ENCODE measurements around the gene RAB27B.
"Not testable (repeated sequence)": the region's sequence is repeated elsewhere in the genome, so short reads cannot be mapped to it uniquely, and the experiment has no call there.

RAB27B gene

GRCh38 chr18:54830866-54831265, 2.6 kb downstream of the RAB27B start:
- no peaks in the 10 kb centered on the region for H3K27me3 ChIP-seq (replicated peaks; ENCODE audit: control insufficient read depth, insufficient read depth, low read length, poor library complexity, severe bottlenecking)
- H3K4me1 ChIP-seq (ENCODE audit: control insufficient read depth, insufficient read depth, low read length, poor library complexity, severe bottlenecking): peaks cover 8% of the 10 kb centered on the region
- no peak overlapping the region for H3K27ac ChIP-seq (ENCODE audit: insufficient read depth, low read length, poor library complexity, severe bottlenecking)
- no peaks in the 10 kb centered on the region for H3K9me3 ChIP-seq (ENCODE audit: control insufficient read depth, low read length)
- no peak overlapping the region for H3K4me3 ChIP-seq (ENCODE audit: insufficient read depth, low read depth, low read length, poor library complexity, severe bottlenecking)
- H3K36me3 ChIP-seq (ENCODE audit: control insufficient read depth, insufficient read depth, low read length): no peaks in the 10 kb centered on the region
- DNase-seq: no peak

DNA sequence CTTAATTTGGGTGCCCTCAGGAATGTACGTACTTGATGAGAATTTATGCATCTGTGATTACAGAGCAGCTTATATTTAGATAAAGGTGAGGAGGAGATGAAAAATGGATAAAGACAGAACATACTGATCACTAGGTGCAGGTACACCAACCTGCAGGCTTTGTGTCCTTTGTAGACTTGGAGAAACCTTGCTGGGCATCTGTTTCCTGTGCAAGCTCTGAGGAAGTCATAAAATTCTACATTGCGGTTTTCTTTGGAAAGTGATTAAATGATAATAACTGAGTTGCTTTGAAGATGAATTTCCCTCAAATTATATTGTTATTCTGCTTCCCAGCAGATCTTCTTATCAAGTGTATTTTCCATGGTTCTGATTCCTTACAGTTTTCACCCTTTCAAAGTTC, 7.7 kb downstream of the RAB27B start:
- H3K4me1 ChIP-seq (ENCODE audit: control insufficient read depth, insufficient read depth, low read length, poor library complexity, severe bottlenecking): peaks cover 4% of the 10 kb centered on the region
- DNase-seq: no peak

DNA sequence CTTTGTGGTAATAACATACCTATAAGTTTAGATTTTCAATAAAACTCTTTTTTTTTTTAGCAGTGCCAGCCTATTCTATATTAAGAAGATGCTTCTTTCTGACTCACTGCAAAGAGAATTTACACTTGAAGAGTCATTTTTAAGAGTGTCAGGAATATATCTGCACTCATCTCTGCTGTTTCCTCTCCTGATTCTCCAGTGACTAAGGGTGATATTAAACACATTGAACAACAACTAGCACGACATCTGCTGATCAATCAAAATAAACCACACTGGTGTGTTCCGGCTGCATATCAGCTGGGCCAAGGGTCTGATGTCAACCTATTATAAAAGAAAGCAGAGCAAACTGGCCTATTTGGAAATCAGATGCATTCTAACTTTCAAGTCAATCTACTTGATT, 15.0 kb downstream of the RAB27B start:
- Histone ChIP-seq H3K36me3 (ENCODE audit: control insufficient read depth, insufficient read depth, low read length) (no peaks in the 10 kb centered on the region), H3K4me3 (ENCODE audit: insufficient read depth, low read depth, low read length, poor library complexity, severe bottlenecking) (no peak overlapping the region), H3K27me3 (replicated peaks; ENCODE audit: control insufficient read depth, insufficient read depth, low read length, poor library complexity, severe bottlenecking) (no peaks in the 10 kb centered on the region), H3K4me1 (ENCODE audit: control insufficient read depth, insufficient read depth, low read length, poor library complexity, severe bottlenecking) (no peaks in the 10 kb centered on the region), H3K9me3 (ENCODE audit: control insufficient read depth, low read length) (no peaks in the 10 kb centered on the region), H3K27ac (ENCODE audit: insufficient read depth, low read length, poor library complexity, severe bottlenecking) (no peak overlapping the region)
- DNase-seq: no peak

More for the DNA sequence above, 7.7 kb downstream of the RAB27B start:
- no peaks in the 10 kb centered on the region for H3K36me3 ChIP-seq (ENCODE audit: control insufficient read depth, insufficient read depth, low read length)
- H3K27me3 ChIP-seq (replicated peaks; ENCODE audit: control insufficient read depth, insufficient read depth, low read length, poor library complexity, severe bottlenecking): no peaks in the 10 kb centered on the region
- H3K4me3 ChIP-seq (ENCODE audit: insufficient read depth, low read depth, low read length, poor library complexity, severe bottlenecking): no peak overlapping the region
- no peaks in the 10 kb centered on the region for H3K9me3 ChIP-seq (ENCODE audit: control insufficient read depth, low read length)
- no peak overlapping the region for H3K27ac ChIP-seq (ENCODE audit: insufficient read depth, low read length, poor library complexity, severe bottlenecking)

- Histone ChIP-seq H3K9me3 (ENCODE audit: control insufficient read depth, low read length) (no peaks in the 10 kb centered on the region), H3K27me3 (replicated peaks; ENCODE audit: control insufficient read depth, insufficient read depth, low read length, poor library complexity, severe bottlenecking) (no peaks in the 10 kb centered on the region), H3K4me3 (ENCODE audit: insufficient read depth, low read depth, low read length, poor library complexity, severe bottlenecking) (no peak overlapping the region), H3K4me1 (ENCODE audit: control insufficient read depth, insufficient read depth, low read length, poor library complexity, severe bottlenecking) (no peaks in the 10 kb centered on the region), H3K36me3 (ENCODE audit: control insufficient read depth, insufficient read depth, low read length) (no peaks in the 10 kb centered on the region), H3K27ac (ENCODE audit: insufficient read depth, low read length, poor library complexity, severe bottlenecking) (no peak overlapping the region)
- no peak for DNase-seq
These were observed 17.5 kb downstream of the RAB27B start for GRCh38 chr18:54845787-54846186.

DNA sequence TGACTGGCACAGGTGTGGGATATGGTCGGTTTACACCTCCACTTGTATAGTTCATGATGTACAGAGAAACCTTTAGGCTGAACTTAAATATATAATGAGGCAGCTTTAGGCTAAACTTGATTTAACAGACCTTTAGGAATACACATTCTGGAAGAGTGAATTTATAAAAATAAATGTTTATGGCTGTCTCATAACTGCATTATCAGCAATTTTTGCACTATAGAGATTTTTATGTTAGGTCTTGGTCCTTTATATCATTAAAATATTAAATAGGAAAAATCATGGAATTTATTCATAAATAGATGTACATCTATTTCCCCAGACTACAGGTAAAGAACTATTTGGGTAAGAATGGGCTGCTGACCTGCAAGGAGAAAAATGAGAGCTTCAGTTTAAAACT, 19.8 kb downstream of the RAB27B start:
- H3K4me3 ChIP-seq (ENCODE audit: insufficient read depth, low read depth, low read length, poor library complexity, severe bottlenecking): no peak overlapping the region
- no peaks in the 10 kb centered on the region for H3K36me3 ChIP-seq (ENCODE audit: control insufficient read depth, insufficient read depth, low read length)
- H3K27me3 ChIP-seq (replicated peaks; ENCODE audit: control insufficient read depth, insufficient read depth, low read length, poor library complexity, severe bottlenecking): no peaks in the 10 kb centered on the region
- no peak for DNase-seq
- peaks cover 2% of the 10 kb centered on the region for H3K4me1 ChIP-seq (ENCODE audit: control insufficient read depth, insufficient read depth, low read length, poor library complexity, severe bottlenecking)
- no peak overlapping the region for H3K27ac ChIP-seq (ENCODE audit: insufficient read depth, low read length, poor library complexity, severe bottlenecking)
- no peaks in the 10 kb centered on the region for H3K9me3 ChIP-seq (ENCODE audit: control insufficient read depth, low read length)

- H3K4me1 ChIP-seq (ENCODE audit: control insufficient read depth, insufficient read depth, low read length, poor library complexity, severe bottlenecking): peaks cover 2% of the 10 kb centered on the region
- no peak overlapping the region for H3K4me3 ChIP-seq (ENCODE audit: insufficient read depth, low read depth, low read length, poor library complexity, severe bottlenecking)
- H3K27me3 ChIP-seq (replicated peaks; ENCODE audit: control insufficient read depth, insufficient read depth, low read length, poor library complexity, severe bottlenecking): no peaks in the 10 kb centered on the region
- H3K27ac ChIP-seq (ENCODE audit: insufficient read depth, low read length, poor library complexity, severe bottlenecking): no peak overlapping the region
- DNase-seq: no peak
- no peaks in the 10 kb centered on the region for H3K36me3 ChIP-seq (ENCODE audit: control insufficient read depth, insufficient read depth, low read length)
- H3K9me3 ChIP-seq (ENCODE audit: control insufficient read depth, low read length): no peaks in the 10 kb centered on the region
These were observed 21.4 kb downstream of the RAB27B start for GRCh38 chr18:54849683-54850082.

GRCh38 chr18:54850598-54850997, 22.3 kb downstream of the RAB27B start:
- no peaks in the 10 kb centered on the region for H3K9me3 ChIP-seq (ENCODE audit: control insufficient read depth, low read length)
- H3K36me3 ChIP-seq (ENCODE audit: control insufficient read depth, insufficient read depth, low read length): no peaks in the 10 kb centered on the region
- no peak overlapping the region for H3K4me3 ChIP-seq (ENCODE audit: insufficient read depth, low read depth, low read length, poor library complexity, severe bottlenecking)
- no peak for DNase-seq
- no peak overlapping the region for H3K27ac ChIP-seq (ENCODE audit: insufficient read depth, low read length, poor library complexity, severe bottlenecking)
- H3K4me1 ChIP-seq (ENCODE audit: control insufficient read depth, insufficient read depth, low read length, poor library complexity, severe bottlenecking): peaks cover 2% of the 10 kb centered on the region
- no peaks in the 10 kb centered on the region for H3K27me3 ChIP-seq (replicated peaks; ENCODE audit: control insufficient read depth, insufficient read depth, low read length, poor library complexity, severe bottlenecking)

DNA sequence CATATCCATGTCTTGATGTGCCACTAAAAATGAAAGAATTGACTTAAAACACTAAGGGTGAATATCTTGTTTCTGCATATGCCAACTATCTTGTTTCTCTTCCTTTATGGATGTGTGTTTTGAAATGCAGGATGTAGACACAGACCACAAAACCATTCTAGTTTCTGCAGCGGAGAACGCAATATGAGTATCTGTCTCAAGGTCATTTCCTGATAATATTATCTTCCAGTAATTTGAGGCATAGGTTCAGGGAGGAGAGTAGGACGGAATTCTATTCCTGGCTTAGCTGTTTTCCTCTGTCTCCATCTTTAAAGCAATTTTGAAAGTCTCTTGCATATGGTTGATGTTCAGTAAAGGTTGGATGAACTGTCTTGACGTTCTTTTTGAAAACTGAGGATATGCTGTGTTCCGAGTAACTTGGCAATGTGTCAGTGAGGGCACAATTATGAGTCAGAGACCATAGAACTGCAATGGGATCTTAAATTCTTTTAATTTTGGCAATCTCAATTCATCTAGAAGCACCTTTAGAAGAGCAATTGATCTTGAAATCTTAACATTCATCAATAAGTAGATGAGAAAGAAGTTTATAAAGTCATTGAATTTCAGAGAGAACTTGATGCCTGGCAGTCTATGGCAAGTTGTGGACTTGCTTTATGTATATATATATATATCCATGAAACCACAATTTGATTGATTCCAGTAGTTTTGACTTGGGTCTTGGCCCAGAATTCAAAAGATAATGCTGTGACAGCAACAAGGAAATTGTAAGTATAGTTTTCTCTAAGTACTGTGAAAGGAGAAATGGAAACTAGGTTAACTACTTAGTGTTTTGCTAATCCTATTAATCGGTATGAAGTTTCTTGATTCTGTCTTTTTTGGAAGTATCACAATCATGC, 24.8 kb downstream of the RAB27B start:
- H3K4me3 ChIP-seq (ENCODE audit: insufficient read depth, low read depth, low read length, poor library complexity, severe bottlenecking): no peak overlapping the region
- DNase-seq: no peak
- H3K27me3 ChIP-seq (replicated peaks; ENCODE audit: control insufficient read depth, insufficient read depth, low read length, poor library complexity, severe bottlenecking): no peaks in the 10 kb centered on the region

DNA sequence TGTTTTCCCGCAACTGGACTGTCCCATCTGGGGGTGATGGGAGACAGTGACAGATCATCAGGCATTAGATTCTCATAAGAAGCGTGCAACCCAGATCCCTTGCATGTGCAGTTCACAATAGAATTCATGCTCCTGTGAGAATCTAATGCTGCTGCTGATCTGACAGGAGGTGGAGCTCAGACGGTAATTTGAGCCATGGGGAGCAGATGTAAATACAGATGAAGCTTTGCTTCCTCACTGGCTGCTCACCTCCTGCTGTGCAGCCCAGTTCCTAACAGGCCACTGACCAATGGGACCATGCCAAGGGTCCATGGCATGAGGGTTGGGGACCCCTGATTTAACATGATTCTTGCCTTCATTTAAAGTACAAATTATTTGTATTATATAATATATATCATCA, 26.8 kb downstream of the RAB27B start:
- DNase-seq; H3K9me3 ChIP-seq (ENCODE audit: control insufficient read depth, low read length); H3K4me3 ChIP-seq (ENCODE audit: insufficient read depth, low read depth, low read length, poor library complexity, severe bottlenecking); H3K27me3 ChIP-seq (replicated peaks; ENCODE audit: control insufficient read depth, insufficient read depth, low read length, poor library complexity, severe bottlenecking); H3K36me3 ChIP-seq (ENCODE audit: control insufficient read depth, insufficient read depth, low read length); H3K4me1 ChIP-seq (ENCODE audit: control insufficient read depth, insufficient read depth, low read length, poor library complexity, severe bottlenecking); H3K27ac ChIP-seq (ENCODE audit: insufficient read depth, low read length, poor library complexity, severe bottlenecking): not testable (repeated sequence)

More for the DNA sequence above, 24.8 kb downstream of the RAB27B start:
- H3K9me3 ChIP-seq (ENCODE audit: control insufficient read depth, low read length): no peaks in the 10 kb centered on the region
- H3K27ac ChIP-seq (ENCODE audit: insufficient read depth, low read length, poor library complexity, severe bottlenecking): no peak overlapping the region
- peaks cover 2% of the 10 kb centered on the region for H3K4me1 ChIP-seq (ENCODE audit: control insufficient read depth, insufficient read depth, low read length, poor library complexity, severe bottlenecking)
- H3K36me3 ChIP-seq (ENCODE audit: control insufficient read depth, insufficient read depth, low read length): no peaks in the 10 kb centered on the region

GRCh38 chr18:54856105-54856646, 27.9 kb downstream of the RAB27B start:
- DNase-seq: no peak
- H3K27ac ChIP-seq (ENCODE audit: insufficient read depth, low read length, poor library complexity, severe bottlenecking): no peak overlapping the region
- H3K4me3 ChIP-seq (ENCODE audit: insufficient read depth, low read depth, low read length, poor library complexity, severe bottlenecking): no peak overlapping the region
- H3K9me3 ChIP-seq (ENCODE audit: control insufficient read depth, low read length): no peaks in the 10 kb centered on the region
- H3K4me1 ChIP-seq (ENCODE audit: control insufficient read depth, insufficient read depth, low read length, poor library complexity, severe bottlenecking): peaks cover 2% of the 10 kb centered on the region
- no peaks in the 10 kb centered on the region for H3K27me3 ChIP-seq (replicated peaks; ENCODE audit: control insufficient read depth, insufficient read depth, low read length, poor library complexity, severe bottlenecking)
- H3K36me3 ChIP-seq (ENCODE audit: control insufficient read depth, insufficient read depth, low read length): no peaks in the 10 kb centered on the region

Data from effector memory CD4-positive, alpha-beta T cell (primary cell).